ACC112 (cell line): Measurements from ENCODE around the gene AFF1.

Source experiments
- H2AFZ ChIP-seq: fragments of 200-600 bp; sonication (generic); one replicate; pipeline ENCODE4 v1.6.0; 2017; ENCODE audit warnings: antibody characterized with exemption, low read length; ENCODE audit not compliant: unreplicated experiment
- H3K27ac ChIP-seq: fragments of 200-600 bp; sonication (generic); 2 replicates; pipeline ENCODE4 v1.5.1; 2014; ENCODE audit warnings: low read depth, mild to moderate bottlenecking, antibody characterized with exemption, low read length, moderate library complexity
- H3K27me3 ChIP-seq: fragments of 200-600 bp; sonication (generic); 2 replicates; pipeline ENCODE4 v1.6.1; 2014; ENCODE audit warnings: mild to moderate bottlenecking, antibody characterized with exemption, low read length, moderate library complexity, mixed read lengths; ENCODE audit not compliant: insufficient read depth
- H3K36me3 ChIP-seq: fragments of 200-600 bp; sonication (generic); 2 replicates; pipeline ENCODE4 v1.6.1; 2016; ENCODE audit warnings: mild to moderate bottlenecking, antibody characterized with exemption, low read length, moderate library complexity, mixed read lengths; ENCODE audit not compliant: insufficient read depth
- H3K4me1 ChIP-seq: fragments of 200-600 bp; sonication (generic); one replicate; pipeline ENCODE4 v1.6.1; 2016; ENCODE audit warnings: low read length, mixed read lengths; ENCODE audit not compliant: insufficient read depth, unreplicated experiment, control insufficient read depth
- H3K4me3 ChIP-seq: fragments of 200-600 bp; sonication (generic); 2 replicates; pipeline ENCODE4 v1.5.1; 2014; ENCODE audit warnings: mild to moderate bottlenecking, low read depth, low read length
- H3K79me2 ChIP-seq: fragments of 200-600 bp; sonication (generic); one replicate; pipeline ENCODE4 v1.6.0; 2016; ENCODE audit warnings: low read length; ENCODE audit not compliant: control insufficient read depth, unreplicated experiment, insufficient read depth

The AFF1 gene

GRCh38 chr4:87026800-87027495, 92.1 kb downstream of the AFF1 start:
- H3K4me1 ChIP-seq, result peaks cover 28% of the 10 kb centered on the region
- H3K79me2 ChIP-seq, result peaks cover 77% of the 10 kb centered on the region
- no peak overlapping the region for H3K27ac ChIP-seq

GRCh38 chr4:87029356-87029755, 94.5 kb downstream of the AFF1 start:
- Histone ChIP-seq H3K27me3 (no peaks in the 10 kb centered on the region), H3K27ac (no peak overlapping the region), H2AFZ (no peak overlapping the region), H3K4me3 (no peak overlapping the region), H3K79me2 (peaks cover 87% of the 10 kb centered on the region), H3K4me1 (peaks cover 52% of the 10 kb centered on the region), H3K36me3 (no peaks in the 10 kb centered on the region)

More at GRCh38 chr4:87026800-87027495, 92.1 kb downstream of the AFF1 start:
- no peaks in the 10 kb centered on the region for H3K27me3 ChIP-seq
- no peaks in the 10 kb centered on the region for H3K36me3 ChIP-seq
- H2AFZ ChIP-seq, result no peak overlapping the region
- no peak overlapping the region for H3K4me3 ChIP-seq

DNA sequence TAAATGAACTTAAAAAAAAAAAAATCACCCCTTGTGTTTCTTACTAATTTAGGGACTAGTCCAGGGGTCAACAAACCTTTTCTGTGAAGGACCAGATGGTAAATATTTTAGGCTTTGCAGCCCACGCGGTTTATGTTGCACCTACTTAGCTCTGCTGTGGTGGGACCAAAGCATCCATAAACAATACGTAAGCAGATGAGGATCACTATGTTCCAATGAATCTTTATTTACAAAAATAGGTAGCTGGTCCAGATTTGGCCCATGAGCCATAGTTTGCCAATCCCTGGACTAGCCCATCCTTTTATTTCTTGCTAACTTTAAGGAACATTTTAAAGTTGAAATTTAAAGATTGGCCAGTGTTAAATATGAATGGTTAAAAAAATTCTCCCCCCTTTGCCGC, 95.3 kb downstream of the AFF1 start:
- H3K4me3 ChIP-seq, result no peak overlapping the region
- peaks cover 88% of the 10 kb centered on the region for H3K79me2 ChIP-seq
- H3K36me3 ChIP-seq, result no peaks in the 10 kb centered on the region
- no peak overlapping the region for H2AFZ ChIP-seq
- no peaks in the 10 kb centered on the region for H3K27me3 ChIP-seq
- peaks cover 59% of the 10 kb centered on the region for H3K4me1 ChIP-seq
- H3K27ac ChIP-seq, result no peak overlapping the region

- H3K27me3 ChIP-seq, result no peaks in the 10 kb centered on the region
- no peaks in the 10 kb centered on the region for H3K36me3 ChIP-seq
- H2AFZ ChIP-seq, result no peak overlapping the region
- no peak overlapping the region for H3K27ac ChIP-seq
- H3K4me1 ChIP-seq, result peaks cover 59% of the 10 kb centered on the region
- peaks cover 87% of the 10 kb centered on the region for H3K79me2 ChIP-seq
- H3K4me3 ChIP-seq, result peak overlapping the region; percentile 27
Measured at GRCh38 chr4:87030755-87031441, 96.1 kb downstream of the AFF1 start.

DNA sequence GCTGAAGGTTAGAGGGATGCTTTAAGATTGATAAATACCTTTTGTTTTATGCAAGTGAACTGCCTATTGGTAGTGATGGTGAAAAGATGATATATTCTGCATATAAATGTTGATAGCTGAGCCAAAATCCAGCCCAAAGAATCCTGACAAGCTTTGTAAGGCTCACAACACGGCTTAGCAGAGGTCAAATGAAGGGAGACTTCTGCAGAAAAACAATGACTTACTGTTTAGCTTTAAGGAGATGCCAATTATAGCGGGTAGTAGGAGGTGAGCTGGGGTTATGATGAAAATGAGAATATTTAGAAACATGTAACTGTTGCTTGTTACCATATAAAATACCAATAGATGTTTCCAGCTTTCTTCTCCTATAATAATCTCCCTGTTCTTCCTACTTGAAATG, 97.1 kb downstream of the AFF1 start:
- 0 out of 2 replicates have a peak overlapping the region, but pooled peaks have one; percentile 47 for H3K27ac ChIP-seq
- no peaks in the 10 kb centered on the region for H3K27me3 ChIP-seq
- no peaks in the 10 kb centered on the region for H3K36me3 ChIP-seq
- H2AFZ ChIP-seq, result no peak overlapping the region
- H3K4me3 ChIP-seq, result peak overlapping the region; percentile 48
- peaks cover 91% of the 10 kb centered on the region for H3K79me2 ChIP-seq
- peaks cover 63% of the 10 kb centered on the region for H3K4me1 ChIP-seq

DNA sequence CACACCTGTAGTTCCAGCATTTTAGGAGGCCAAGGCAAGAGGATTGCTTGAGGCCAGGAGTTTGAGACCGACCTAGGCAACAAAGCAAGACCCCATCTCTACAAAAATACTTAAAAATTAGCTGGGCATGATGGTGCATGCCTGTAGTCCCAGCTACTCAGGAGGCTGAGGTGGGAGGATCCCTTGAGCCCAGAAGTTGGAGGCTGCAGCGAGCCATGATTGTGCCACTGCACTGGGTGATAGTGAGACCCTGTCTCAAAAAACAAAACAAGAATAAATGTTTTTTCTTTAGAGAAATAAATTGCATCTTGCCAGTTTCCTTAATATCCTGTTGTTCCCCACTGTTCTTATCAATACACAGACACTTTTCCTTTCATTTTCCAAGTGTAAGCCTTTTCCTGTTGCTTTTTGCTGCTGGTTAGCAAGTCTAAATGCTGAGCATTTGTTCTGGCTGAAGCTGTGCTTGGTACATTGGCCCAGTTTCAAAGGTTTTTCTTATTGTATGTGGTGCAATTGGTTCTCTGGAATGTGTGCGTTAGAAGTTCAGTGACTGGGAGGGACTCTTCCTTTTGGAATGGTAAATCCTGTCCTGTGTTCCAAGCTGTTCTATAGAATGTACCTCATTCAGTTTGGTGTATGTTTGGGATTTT, 98.2 kb downstream of the AFF1 start:
- Histone ChIP-seq H3K27me3 (no peaks in the 10 kb centered on the region), H2AFZ (no peak overlapping the region), H3K79me2 (peaks cover 94% of the 10 kb centered on the region), H3K4me3 (peak overlapping the region; percentile 48; the same call in 1 of the 2 replicates), H3K27ac (peak overlapping the region; percentile 47), H3K36me3 (no peaks in the 10 kb centered on the region), H3K4me1 (peaks cover 73% of the 10 kb centered on the region)

DNA sequence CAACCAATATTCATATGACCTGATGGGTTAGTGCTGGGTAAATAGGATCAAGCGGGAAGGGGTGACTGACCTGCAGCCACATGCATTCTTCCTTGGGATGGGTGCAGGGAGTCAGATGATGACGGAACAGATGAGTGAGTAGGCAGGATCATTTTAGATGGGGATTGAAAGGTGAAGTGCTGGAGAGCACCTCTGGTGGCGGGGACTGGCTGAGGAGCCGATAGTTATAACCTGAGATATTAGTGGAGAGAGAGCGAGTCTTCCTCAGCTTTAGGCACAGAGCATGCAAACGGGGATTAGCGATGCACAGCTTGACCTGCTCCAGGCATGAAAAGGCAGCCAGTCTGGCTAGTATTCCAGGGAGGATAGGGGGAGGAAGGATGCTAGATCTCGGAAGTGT, 99.1 kb downstream of the AFF1 start:
- Histone ChIP-seq H3K4me3 (no peak overlapping the region), H3K36me3 (no peaks in the 10 kb centered on the region), H3K79me2 (peaks cover 94% of the 10 kb centered on the region), H2AFZ (no peak overlapping the region), H3K4me1 (peaks cover 81% of the 10 kb centered on the region), H3K27ac (no peak overlapping the region), H3K27me3 (no peaks in the 10 kb centered on the region)

GRCh38 chr4:87034527-87034926, 99.7 kb downstream of the AFF1 start:
- Histone ChIP-seq H3K79me2 (peaks cover 94% of the 10 kb centered on the region), H3K27me3 (no peaks in the 10 kb centered on the region), H2AFZ (no peak overlapping the region), H3K4me3 (no peak overlapping the region), H3K27ac (no peak overlapping the region), H3K36me3 (no peaks in the 10 kb centered on the region), H3K4me1 (peaks cover 80% of the 10 kb centered on the region)

- H3K27me3 ChIP-seq, result no peaks in the 10 kb centered on the region
- no peak overlapping the region for H3K4me3 ChIP-seq
- H2AFZ ChIP-seq, result no peak overlapping the region
- no peaks in the 10 kb centered on the region for H3K36me3 ChIP-seq
- no peak overlapping the region for H3K27ac ChIP-seq
- H3K79me2 ChIP-seq, result peaks cover 89% of the 10 kb centered on the region
- H3K4me1 ChIP-seq, result peaks cover 67% of the 10 kb centered on the region
Measured at GRCh38 chr4:87035881-87036509, 101.2 kb downstream of the AFF1 start.

- Histone ChIP-seq H2AFZ (no peak overlapping the region), H3K79me2 (peaks cover 89% of the 10 kb centered on the region), H3K4me1 (peaks cover 67% of the 10 kb centered on the region), H3K36me3 (no peaks in the 10 kb centered on the region), H3K4me3 (no peak overlapping the region), H3K27me3 (no peaks in the 10 kb centered on the region), H3K27ac (no peak overlapping the region)
Measured at GRCh38 chr4:87036713-87037112, 101.9 kb downstream of the AFF1 start.
